SJSA1 (cell line): ENCODE measurements around the gene TPK1. TPM values are rescaled to one million over a fixed set of nuclear protein-coding genes. Genes with fewer than 3 reads are reported as not detected.
A peak's percentile ranks its signal among the peaks of the same experiment; 100 is the strongest.

Experiments
- DNase-seq, 2 experiments: peaks; one replicate each; pipeline ENCODE4 v3.0.0-alpha.2; 2015 to 2020; ENCODE audit warnings: low spot score in 2 of 2, low read depth in 1 of 2
- H3K27ac ChIP-seq: fragments of 250-450 bp; sonication (Bioruptor Pico); 2 replicates; pipeline ENCODE4 v1.5.1; 2020; ENCODE audit warnings: mild to moderate bottlenecking, moderate library complexity
- H3K27me3 ChIP-seq: fragments of 250-450 bp; sonication (Bioruptor Pico); replicated peaks from 2 replicates; pipeline ENCODE4 v1.5.1; 2020; ENCODE audit warnings: mild to moderate bottlenecking, moderate library complexity
- H3K36me3 ChIP-seq: fragments of 250-450 bp; sonication (Bioruptor Pico); 2 replicates; pipeline ENCODE4 v1.5.1; 2020; ENCODE audit warnings: mild to moderate bottlenecking
- H3K4me1 ChIP-seq: fragments of 250-450 bp; sonication (Bioruptor Pico); replicated peaks from 2 replicates; pipeline ENCODE4 v1.6.1; 2021; ENCODE audit warnings: mild to moderate bottlenecking
- H3K4me3 ChIP-seq: fragments of 250-450 bp; sonication (Bioruptor Pico); 2 replicates; pipeline ENCODE4 v1.5.1; 2020; ENCODE audit warnings: mild to moderate bottlenecking
- H3K9me3 ChIP-seq: fragments of 250-450 bp; sonication (Bioruptor Pico); replicated peaks from 2 replicates; pipeline ENCODE4 v1.5.1; 2020; ENCODE audit warnings: mild to moderate bottlenecking
- total RNA-seq: library from RNA; depleted of rRNA; stranded (reverse); fragments of >200 nt; shearing (Covaris generic); gene quantifications from 2 replicates; pipeline ENCODE4 v1.2.3, GENCODE V29; 2014; rRNA removed

The TPK1 gene
- 1.5 and 4.4 TPM in 2 replicates for total RNA-seq

- H3K4me3 ChIP-seq: peak within 1 kb of the TSS; percentile 71
- DNase-seq: peak; percentile 89 to 92
- peak within 1 kb of the TSS; percentile 73 for H3K27ac ChIP-seq
- no peaks in the 10 kb centered on the region for H3K36me3 ChIP-seq
- H3K4me1 ChIP-seq: peaks cover 8% of the 10 kb centered on the region
- H3K27me3 ChIP-seq: no peaks in the 10 kb centered on the region
- no peaks in the 10 kb centered on the region for H3K9me3 ChIP-seq
Observed at GRCh38 chr7:144835652-144836544, at the start of gene TPK1. Gene TPK1 (minus strand): TSS chr7:144836053. CDS start chr7:144835602, 451 bp downstream.

GRCh38 chr7:144885478-144885877 lies 49.6 kb upstream of the TPK1 start:
- Histone ChIP-seq H3K9me3 (no peaks in the 10 kb centered on the region), H3K4me1 (no peaks in the 10 kb centered on the region), H3K4me3 (no peak overlapping the region), H3K27me3 (no peaks in the 10 kb centered on the region), H3K27ac (no peak overlapping the region), H3K36me3 (no peaks in the 10 kb centered on the region)
- DNase-seq: no peak

GRCh38 chr7:144884896-144885295 lies 49.0 kb upstream of the TPK1 start:
- Histone ChIP-seq H3K4me3 (no peak overlapping the region), H3K27ac (no peak overlapping the region), H3K9me3 (no peaks in the 10 kb centered on the region), H3K36me3 (no peaks in the 10 kb centered on the region), H3K4me1 (no peaks in the 10 kb centered on the region), H3K27me3 (no peaks in the 10 kb centered on the region)
- DNase-seq: no peak

- no peak for DNase-seq
- Histone ChIP-seq H3K36me3 (no peaks in the 10 kb centered on the region), H3K4me1 (no peaks in the 10 kb centered on the region), H3K9me3 (no peaks in the 10 kb centered on the region), H3K4me3 (no peak overlapping the region), H3K27me3 (no peaks in the 10 kb centered on the region), H3K27ac (no peak overlapping the region)
Observed at GRCh38 chr7:144873316-144873845, 37.5 kb upstream of the TPK1 start.

- Histone ChIP-seq H3K27ac (no peak overlapping the region), H3K27me3 (no peaks in the 10 kb centered on the region), H3K9me3 (no peaks in the 10 kb centered on the region), H3K36me3 (no peaks in the 10 kb centered on the region), H3K4me3 (no peak overlapping the region), H3K4me1 (no peaks in the 10 kb centered on the region)
- no peak for DNase-seq
Observed at GRCh38 chr7:144869082-144869481, 33.2 kb upstream of the TPK1 start.

GRCh38 chr7:144866189-144866588 lies 30.3 kb upstream of the TPK1 start:
- Histone ChIP-seq H3K9me3 (no peaks in the 10 kb centered on the region), H3K36me3 (no peaks in the 10 kb centered on the region), H3K27me3 (no peaks in the 10 kb centered on the region), H3K4me3 (no peak overlapping the region), H3K27ac (no peak overlapping the region), H3K4me1 (no peaks in the 10 kb centered on the region)
- no peak for DNase-seq

- no peak overlapping the region for H3K27ac ChIP-seq
- DNase-seq: no peak
Observed at GRCh38 chr7:144863320-144863647, 27.4 kb upstream of the TPK1 start.

GRCh38 chr7:144862612-144863319 lies 26.9 kb upstream of the TPK1 start:
- DNase-seq: no peak
- Histone ChIP-seq H3K36me3 (no peaks in the 10 kb centered on the region), H3K4me3 (no peak overlapping the region), H3K27me3 (no peaks in the 10 kb centered on the region), H3K9me3 (no peaks in the 10 kb centered on the region), H3K27ac (no peak overlapping the region), H3K4me1 (no peaks in the 10 kb centered on the region)

More at GRCh38 chr7:144863320-144863647, 27.4 kb upstream of the TPK1 start:
- Histone ChIP-seq H3K4me3 (no peak overlapping the region), H3K27me3 (no peaks in the 10 kb centered on the region), H3K36me3 (no peaks in the 10 kb centered on the region), H3K4me1 (no peaks in the 10 kb centered on the region), H3K9me3 (no peaks in the 10 kb centered on the region)

- no peaks in the 10 kb centered on the region for H3K9me3 ChIP-seq
Observed at GRCh38 chr7:144859739-144860138, 23.9 kb upstream of the TPK1 start.

GRCh38 chr7:144857463-144857862 lies 21.6 kb upstream of the TPK1 start:
- no peak overlapping the region for H3K27ac ChIP-seq
- H3K4me1 ChIP-seq: no peaks in the 10 kb centered on the region
- H3K9me3 ChIP-seq: no peaks in the 10 kb centered on the region
- H3K36me3 ChIP-seq: no peaks in the 10 kb centered on the region
- no peak for DNase-seq
- H3K4me3 ChIP-seq: no peak overlapping the region
- H3K27me3 ChIP-seq: no peaks in the 10 kb centered on the region

More at GRCh38 chr7:144859739-144860138, 23.9 kb upstream of the TPK1 start:
- Histone ChIP-seq H3K4me1 (no peaks in the 10 kb centered on the region), H3K36me3 (no peaks in the 10 kb centered on the region), H3K27me3 (no peaks in the 10 kb centered on the region), H3K4me3 (no peak overlapping the region), H3K27ac (no peak overlapping the region)
- DNase-seq: no peak

GRCh38 chr7:144854839-144855424 lies 19.1 kb upstream of the TPK1 start:
- H3K36me3 ChIP-seq: no peaks in the 10 kb centered on the region
- no peaks in the 10 kb centered on the region for H3K9me3 ChIP-seq
- peak in 1 of 2 experiments; percentile 11 for DNase-seq
- H3K27ac ChIP-seq: no peak overlapping the region
- H3K4me3 ChIP-seq: no peak overlapping the region
- no peaks in the 10 kb centered on the region for H3K4me1 ChIP-seq
- no peaks in the 10 kb centered on the region for H3K27me3 ChIP-seq

- Histone ChIP-seq H3K9me3 (no peaks in the 10 kb centered on the region), H3K4me1 (no peaks in the 10 kb centered on the region), H3K27ac (no peak overlapping the region), H3K4me3 (no peak overlapping the region), H3K27me3 (no peaks in the 10 kb centered on the region), H3K36me3 (no peaks in the 10 kb centered on the region)
- no peak for DNase-seq
Observed at GRCh38 chr7:144853542-144853941, 17.7 kb upstream of the TPK1 start.

GRCh38 chr7:144848078-144848477 lies 12.2 kb upstream of the TPK1 start:
- Histone ChIP-seq H3K4me3 (no peak overlapping the region), H3K27ac (no peak overlapping the region), H3K27me3 (no peaks in the 10 kb centered on the region), H3K36me3 (no peaks in the 10 kb centered on the region), H3K4me1 (no peaks in the 10 kb centered on the region), H3K9me3 (no peaks in the 10 kb centered on the region)
- DNase-seq: no peak
